NCI-H2107 treated with DMSO at 0.1 percent for 48 hours (cell line): ENCODE results near the gene C22orf39.
A peak's percentile ranks its signal among the peaks of the same experiment; 100 is the strongest.

Experiments used
- DNase-seq: peaks from one replicate; lab custom pipeline; 2025; ENCODE audit not compliant: unreplicated experiment; lab: John Stamatoyannopoulos, UW

C22orf39 gene

GRCh38 chr22:19431649-19432132 lies 15.8 kb downstream of the C22orf39 start, which contains the start of gene HIRA:
HIRA (minus strand) TSS chr22:19431733; CDS start chr22:19431476, 257 bp downstream.
- DNase-seq = peak; percentile 13

- no peak for DNase-seq
Observed at GRCh38 chr22:19430890-19431541, 16.5 kb downstream of the C22orf39 start.

DNA sequence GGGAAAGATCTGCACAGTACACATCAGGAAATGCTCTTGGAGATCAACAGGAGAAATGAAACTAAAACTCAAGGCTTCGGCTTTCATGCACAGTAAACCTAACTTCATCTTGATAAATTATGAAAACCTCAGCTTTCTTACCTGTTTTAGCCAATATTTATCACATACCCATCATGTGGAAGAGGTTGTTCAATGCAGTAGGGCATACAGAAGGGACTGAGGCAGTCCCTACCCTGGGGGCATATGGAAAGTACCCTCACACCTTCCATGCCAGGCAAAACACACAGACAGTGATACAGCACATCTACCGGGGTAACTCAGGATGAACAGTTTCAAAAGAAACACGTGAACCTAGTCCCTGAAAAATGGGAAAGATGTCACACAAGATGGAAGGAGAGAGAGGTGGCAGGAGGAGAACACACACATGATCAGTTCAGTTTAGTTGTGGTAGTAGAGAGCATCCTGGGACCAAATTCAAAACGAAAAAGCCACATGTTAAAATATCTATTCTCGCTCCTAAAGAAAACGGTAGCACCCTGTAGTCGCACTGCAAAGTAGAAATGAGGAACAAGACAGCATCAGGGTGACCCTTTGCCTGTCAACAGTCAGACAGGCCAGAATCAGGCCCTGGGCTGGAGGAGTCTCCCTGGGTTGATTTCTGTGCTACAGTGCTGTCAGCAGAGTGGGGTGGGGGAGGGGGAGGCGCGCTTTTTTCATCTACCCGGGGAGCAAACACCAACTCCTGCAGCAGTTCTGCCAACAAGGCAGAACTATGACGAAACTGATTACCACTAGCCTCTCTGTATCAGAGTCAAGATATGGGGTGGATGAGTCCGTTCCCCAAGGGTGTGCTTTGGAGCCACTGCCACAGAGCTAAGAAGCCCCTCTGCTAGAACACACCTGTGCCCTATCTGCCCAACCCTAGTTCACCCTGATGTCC lies 17.3 kb downstream of the C22orf39 start:
- peak; percentile 22 for DNase-seq

DNA sequence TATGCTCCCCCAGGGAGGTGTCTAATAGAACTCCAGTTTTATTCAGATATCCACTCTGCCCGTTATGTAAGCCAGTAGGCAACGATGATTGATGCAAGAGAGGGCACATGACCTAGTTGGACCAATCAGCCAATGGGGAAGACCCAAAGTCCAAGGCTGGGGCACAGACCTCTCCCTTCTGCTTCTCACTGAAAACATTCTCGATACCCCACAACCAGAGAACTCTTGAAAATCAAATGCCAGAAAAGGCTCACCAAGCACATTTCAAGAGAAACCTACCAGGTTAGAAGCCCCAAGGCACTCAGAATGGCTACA lies 23.4 kb downstream of the C22orf39 start:
- DNase-seq = no peak

- DNase-seq = no peak
Observed at GRCh38 chr22:19422440-19423301, 24.8 kb downstream of the C22orf39 start.

DNA sequence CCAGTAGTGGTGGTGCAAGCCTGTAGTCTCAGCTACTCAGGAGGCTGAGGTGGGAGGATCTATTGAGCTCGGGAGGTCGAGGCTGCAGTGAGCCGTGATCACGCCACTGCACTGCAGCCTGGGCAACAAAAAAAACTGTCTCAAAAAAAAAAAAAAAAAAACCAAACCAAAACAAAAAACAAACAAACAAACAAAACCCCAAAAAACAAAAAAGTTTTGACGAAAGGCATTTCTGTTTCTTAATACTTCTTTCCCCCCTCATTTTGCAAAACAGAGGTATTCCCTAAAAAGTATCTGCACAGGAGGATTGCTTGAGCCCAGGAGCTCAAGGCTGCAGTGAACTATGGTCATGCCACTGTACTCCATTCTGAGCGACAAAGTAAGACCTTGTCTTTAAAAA lies 27.2 kb downstream of the C22orf39 start:
- DNase-seq = no peak

GRCh38 chr22:19419464-19420178 lies 27.9 kb downstream of the C22orf39 start:
- peak; percentile 49 for DNase-seq

GRCh38 chr22:19419086-19419463 lies 28.4 kb downstream of the C22orf39 start:
- DNase-seq = no peak

DNA sequence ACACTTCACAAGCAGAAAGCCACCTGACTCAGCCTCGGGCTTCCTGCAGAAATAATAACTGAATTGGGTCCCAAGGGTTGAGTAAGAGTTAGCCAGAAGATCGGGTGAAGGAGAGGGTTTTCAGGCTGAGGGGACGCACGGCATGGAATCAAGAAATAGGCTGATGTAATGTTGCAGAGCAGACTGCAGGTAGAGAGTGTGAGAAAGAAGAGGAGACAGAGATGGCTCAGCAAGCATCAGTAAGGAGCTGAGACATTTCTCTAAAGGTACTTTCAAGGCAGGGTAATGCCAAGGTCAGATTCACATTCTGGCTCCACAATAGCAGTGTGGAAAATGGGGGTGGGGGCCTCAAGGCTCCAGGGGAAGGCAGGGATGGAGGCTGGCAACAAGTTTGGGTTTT lies 34.6 kb downstream of the C22orf39 start:
- DNase-seq = no peak

- no peak for DNase-seq
Observed at GRCh38 chr22:19412478-19412877, 35.0 kb downstream of the C22orf39 start.

GRCh38 chr22:19411690-19412045 lies 35.8 kb downstream of the C22orf39 start:
- no peak for DNase-seq

DNA sequence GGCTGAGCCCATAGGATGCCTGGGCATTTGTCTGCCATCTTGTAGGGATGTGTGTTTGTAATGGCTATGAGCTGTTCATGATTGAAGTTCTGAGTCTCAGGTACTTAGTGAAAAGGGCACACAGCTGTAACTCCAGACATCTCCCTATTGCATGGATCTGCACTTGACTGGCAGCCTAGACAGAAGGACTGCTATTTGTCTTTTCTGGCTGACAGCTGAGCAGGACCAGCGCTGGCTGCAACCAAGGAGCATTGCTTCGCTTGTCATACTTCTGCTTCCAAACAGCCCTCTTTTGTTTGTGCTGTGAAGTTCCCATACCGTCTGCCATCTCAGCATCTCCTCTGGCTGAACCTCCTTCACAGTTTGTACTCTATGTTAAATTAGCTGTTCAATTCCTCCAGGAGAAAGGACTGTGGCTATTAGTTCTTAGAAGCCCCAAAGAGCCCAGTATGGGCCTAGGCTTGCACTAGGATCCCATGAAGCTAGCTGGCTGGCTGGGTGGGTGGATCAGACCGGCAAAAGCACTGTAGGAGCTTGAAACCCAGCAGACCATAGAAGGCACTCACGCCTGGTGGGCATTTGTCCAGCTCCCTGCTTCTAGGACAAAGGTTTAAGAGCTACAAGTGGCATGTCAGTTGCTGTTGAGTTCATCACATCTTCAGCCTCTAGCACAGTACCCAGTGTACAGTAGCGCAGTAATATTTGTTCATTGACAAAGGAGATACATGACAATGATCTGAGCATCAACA lies 36.4 kb downstream of the C22orf39 start:
- DNase-seq = no peak

GRCh38 chr22:19407649-19408606 lies 39.6 kb downstream of the C22orf39 start:
- DNase-seq = no peak

GRCh38 chr22:19406846-19407245 lies 40.7 kb downstream of the C22orf39 start:
- DNase-seq = no peak

DNA sequence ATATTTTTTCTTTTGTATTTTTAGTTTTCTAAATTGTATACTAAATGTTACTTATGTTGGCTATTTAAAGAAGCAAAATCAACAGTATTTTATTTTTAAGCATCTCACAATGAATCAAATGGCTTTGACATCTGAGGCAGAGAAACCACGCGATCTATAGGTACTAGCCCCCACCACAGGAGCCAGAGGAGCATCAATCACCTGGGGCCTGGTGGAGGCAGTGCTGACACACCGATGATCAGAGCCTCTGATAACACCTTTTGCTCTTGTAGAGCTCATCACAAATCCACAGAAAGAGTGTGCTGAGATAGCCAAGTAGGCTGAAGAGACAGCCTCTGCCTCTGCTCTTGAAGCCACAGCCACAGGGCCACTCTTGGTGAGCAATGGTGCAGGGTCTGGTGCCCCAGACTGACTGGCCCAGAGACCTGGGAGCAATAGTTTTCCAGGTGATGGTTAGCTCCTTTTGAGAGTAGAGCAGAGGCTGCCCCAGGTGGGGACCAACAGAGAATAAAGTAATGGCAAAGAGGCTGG lies 41.2 kb downstream of the C22orf39 start:
- no peak for DNase-seq

DNA sequence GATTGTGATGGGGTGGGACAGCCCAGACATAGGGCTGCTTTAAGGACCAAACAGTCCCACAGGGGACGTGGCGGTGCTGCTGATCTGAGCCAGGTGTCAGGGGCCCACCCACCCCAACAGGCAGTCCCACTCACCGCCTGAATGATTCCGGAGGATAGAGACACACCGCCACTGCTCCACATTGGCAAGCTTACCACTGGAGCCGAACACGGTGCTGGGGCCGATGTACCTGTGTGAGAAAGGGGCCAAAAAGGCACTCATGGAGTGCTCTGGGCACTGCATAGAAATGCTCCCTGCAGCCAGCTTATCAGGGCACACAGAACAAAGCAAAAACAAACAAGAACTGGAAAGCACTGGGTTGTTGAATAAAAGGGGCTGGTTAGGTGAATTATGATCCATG lies 41.9 kb downstream of the C22orf39 start:
- no peak for DNase-seq

DNA sequence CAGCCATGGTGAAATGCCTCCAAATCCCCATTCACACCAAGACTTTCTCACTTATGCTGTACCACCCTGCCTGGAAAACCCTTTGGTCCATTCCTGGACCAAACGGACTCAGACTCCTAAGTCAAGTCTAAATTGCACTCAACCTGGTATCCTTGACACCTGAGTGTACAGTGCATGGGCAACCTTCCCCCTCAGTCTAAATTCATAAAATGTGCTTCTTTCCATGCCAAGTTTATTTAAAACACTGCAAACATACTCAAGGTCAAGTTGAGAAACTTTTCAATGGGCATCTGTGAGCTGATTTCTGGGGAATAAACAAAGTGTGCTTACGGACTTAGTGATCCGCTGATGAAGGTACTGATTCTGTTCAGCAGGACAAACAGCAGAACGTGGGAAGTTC lies 42.4 kb downstream of the C22orf39 start:
- DNase-seq = no peak

- DNase-seq = no peak
Observed at GRCh38 chr22:19404676-19405075, 42.8 kb downstream of the C22orf39 start.
